Uterus (tissue), 4 donors: ENCODE results near the gene THSD4. TPM values are rescaled to one million over a fixed set of nuclear protein-coding genes. Genes with fewer than 3 reads are reported as not detected.
A peak's percentile ranks its signal among the peaks of the same experiment; 100 is the strongest.

Experiments used
- DNase-seq, 2 donors: peaks; one replicate each; pipeline ENCODE4 v3.0.0-alpha.2; 2019 to 2020
- H3K27ac ChIP-seq, 2 donors: fragments of 200-600 bp; sonication (generic); 1 replicate in 1 of 2; 2 replicates in 1 of 2; pipeline ENCODE4 v1.5.1; 2016 to 2018
- H3K27me3 ChIP-seq, 2 donors: fragments of 200-600 bp; sonication (generic); one replicate each; pipeline ENCODE4 v1.5.1; 2018 to 2019; ENCODE audit warnings: control low read depth in 1 of 2
- H3K36me3 ChIP-seq, 2 donors: fragments of 200-600 bp; sonication (generic); one replicate each; pipeline ENCODE4 v1.5.1; 2019; ENCODE audit warnings: control low read depth in 1 of 2
- H3K4me1 ChIP-seq, 2 donors: fragments of 200-600 bp; sonication (generic); one replicate each; pipeline ENCODE4 v1.5.1; 2018 to 2019; ENCODE audit warnings: control low read depth in 1 of 2
- H3K4me3 ChIP-seq, 2 donors: fragments of 200-600 bp; sonication (generic); 1 replicate in 1 of 2; 2 replicates in 1 of 2; pipeline ENCODE4 v1.5.1; 2018 to 2019; ENCODE audit warnings: mild to moderate bottlenecking in 1 of 2
- H3K9me3 ChIP-seq, 2 donors: fragments of 200-600 bp; sonication (generic); one replicate each; pipeline ENCODE4 v1.5.1; 2019; ENCODE audit warnings: control low read depth in 1 of 2
- POLR2A ChIP-seq, 2 donors: fragments of 450-650 bp; IDR thresholded peaks; one replicate each; pipeline ENCODE4 v1.6.1; 2016; ENCODE audit warnings: antibody characterized with exemption in 2 of 2, mild to moderate bottlenecking in 1 of 2, moderate library complexity in 1 of 2
- intact Hi-C: fragments of 100-400 bp; cut with DNase I; formaldehyde crosslinking; loops from one replicate; pipeline ENCODE4 v1.15.1; 2023; ENCODE audit warnings: low total_unique reads
- total RNA-seq, 4 donors: library from RNA; depleted of rRNA in 3 of 4; stranded (reverse); fragments of >200 nt in 3 of 4; gene quantifications; one replicate each; pipeline versions ENCODE4 v1.1.0 to v1.2.4, GENCODE V29; 2014 to 2023
- TF ChIP-seq, protein P1 (sequence below), 4 experiments: fragments of 200-600 bp in 2 of 4; fragments of 450-650 bp in 2 of 4; sonication (generic) in 2 of 4; IDR thresholded peaks; one replicate each; pipeline ENCODE4 v1.5.1; 2016 to 2019; ENCODE audit warnings: antibody characterized with exemption in 4 of 4, mild to moderate bottlenecking in 2 of 4, moderate library complexity in 1 of 4
- donor health status: DM: yes; HTN: yes; CAD: no.

Gene THSD4
- total RNA-seq, 4 donors from 2014 or later, result 7.1 to 144 (median 35.4) TPM

- no peak for DNase-seq
- no peaks in the 10 kb centered on the region for H3K36me3 ChIP-seq
- H3K27me3 ChIP-seq, result no peaks in the 10 kb centered on the region
- TF ChIP-seq POLR2A (IDR thresholded peaks at IDR 0.05), result no peak
- TF ChIP-seq, protein P1, sequence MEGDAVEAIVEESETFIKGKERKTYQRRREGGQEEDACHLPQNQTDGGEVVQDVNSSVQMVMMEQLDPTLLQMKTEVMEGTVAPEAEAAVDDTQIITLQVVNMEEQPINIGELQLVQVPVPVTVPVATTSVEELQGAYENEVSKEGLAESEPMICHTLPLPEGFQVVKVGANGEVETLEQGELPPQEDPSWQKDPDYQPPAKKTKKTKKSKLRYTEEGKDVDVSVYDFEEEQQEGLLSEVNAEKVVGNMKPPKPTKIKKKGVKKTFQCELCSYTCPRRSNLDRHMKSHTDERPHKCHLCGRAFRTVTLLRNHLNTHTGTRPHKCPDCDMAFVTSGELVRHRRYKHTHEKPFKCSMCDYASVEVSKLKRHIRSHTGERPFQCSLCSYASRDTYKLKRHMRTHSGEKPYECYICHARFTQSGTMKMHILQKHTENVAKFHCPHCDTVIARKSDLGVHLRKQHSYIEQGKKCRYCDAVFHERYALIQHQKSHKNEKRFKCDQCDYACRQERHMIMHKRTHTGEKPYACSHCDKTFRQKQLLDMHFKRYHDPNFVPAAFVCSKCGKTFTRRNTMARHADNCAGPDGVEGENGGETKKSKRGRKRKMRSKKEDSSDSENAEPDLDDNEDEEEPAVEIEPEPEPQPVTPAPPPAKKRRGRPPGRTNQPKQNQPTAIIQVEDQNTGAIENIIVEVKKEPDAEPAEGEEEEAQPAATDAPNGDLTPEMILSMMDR (IDR thresholded peaks at IDR 0.05), result no peak
- H3K27ac ChIP-seq, result no peak overlapping the region
- peaks cover 0 to under 1% of the 10 kb centered on the region in 2 donors for H3K4me1 ChIP-seq
- H3K9me3 ChIP-seq, result no peaks in the 10 kb centered on the region
- H3K4me3 ChIP-seq, result no peak overlapping the region
- intact Hi-C loops, result no loop called here
Observed at GRCh38 chr15:71699977-71700376, 584.7 kb downstream of the THSD4 start.

DNA sequence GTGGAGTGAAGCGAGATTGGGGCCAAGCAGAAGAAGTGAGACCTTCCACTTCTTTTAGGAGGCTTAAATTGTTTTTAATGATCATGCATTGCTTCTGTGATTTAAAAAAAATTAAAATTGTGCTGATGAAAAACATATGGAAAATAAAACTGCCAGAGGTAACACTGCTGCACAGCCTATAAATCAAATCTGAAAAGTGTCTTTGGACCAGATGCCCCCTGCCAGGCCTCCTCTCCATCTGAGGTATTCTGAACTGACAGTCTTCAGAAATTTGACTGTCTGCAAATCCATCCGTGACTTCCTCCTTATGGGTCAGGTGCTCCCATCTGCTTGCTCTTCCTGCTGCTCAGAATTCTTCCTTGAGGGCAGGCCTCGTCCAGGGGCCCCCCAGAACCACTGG lies 586.5 kb downstream of the THSD4 start:
- no peak for DNase-seq
- TF ChIP-seq, protein P1 (IDR thresholded peaks at IDR 0.05), result no peak
- TF ChIP-seq POLR2A (IDR thresholded peaks at IDR 0.05), result no peak
- intact Hi-C loops, result no loop called here

GRCh38 chr15:71702496-71702895 lies 587.2 kb downstream of the THSD4 start:
- peaks cover 14 to 17% of the 10 kb centered on the region in 2 donors for H3K4me1 ChIP-seq
- H3K27me3 ChIP-seq, result no peaks in the 10 kb centered on the region
- TF ChIP-seq, protein P1 (IDR thresholded peaks at IDR 0.05), result no peak
- no peak for TF ChIP-seq POLR2A (IDR thresholded peaks at IDR 0.05)
- no peak overlapping the region for H3K4me3 ChIP-seq
- intact Hi-C loops, result no loop called here
- DNase-seq, result no peak
- H3K27ac ChIP-seq, result no peak overlapping the region
- H3K36me3 ChIP-seq, result no peaks in the 10 kb centered on the region
- no peaks in the 10 kb centered on the region for H3K9me3 ChIP-seq

More for the DNA sequence above, 586.5 kb downstream of the THSD4 start:
- Histone ChIP-seq H3K36me3 (no peaks in the 10 kb centered on the region), H3K9me3 (no peaks in the 10 kb centered on the region), H3K4me3 (no peak overlapping the region), H3K4me1 (peaks cover 11 to 14% of the 10 kb centered on the region in 2 donors), H3K27ac (no peak overlapping the region), H3K27me3 (no peaks in the 10 kb centered on the region)

GRCh38 chr15:71705151-71705550 lies 589.9 kb downstream of the THSD4 start:
- peaks cover 20 to 25% of the 10 kb centered on the region in 2 donors for H3K4me1 ChIP-seq
- intact Hi-C loops, result no loop called here
- no peaks in the 10 kb centered on the region for H3K9me3 ChIP-seq
- no peaks in the 10 kb centered on the region for H3K36me3 ChIP-seq
- H3K4me3 ChIP-seq, result no peak overlapping the region
- H3K27me3 ChIP-seq, result no peaks in the 10 kb centered on the region
- DNase-seq, result no peak
- TF ChIP-seq, protein P1 (IDR thresholded peaks at IDR 0.05), result no peak
- TF ChIP-seq POLR2A (IDR thresholded peaks at IDR 0.05), result no peak
- peak overlapping the region; percentile 85 to 88 for H3K27ac ChIP-seq

DNA sequence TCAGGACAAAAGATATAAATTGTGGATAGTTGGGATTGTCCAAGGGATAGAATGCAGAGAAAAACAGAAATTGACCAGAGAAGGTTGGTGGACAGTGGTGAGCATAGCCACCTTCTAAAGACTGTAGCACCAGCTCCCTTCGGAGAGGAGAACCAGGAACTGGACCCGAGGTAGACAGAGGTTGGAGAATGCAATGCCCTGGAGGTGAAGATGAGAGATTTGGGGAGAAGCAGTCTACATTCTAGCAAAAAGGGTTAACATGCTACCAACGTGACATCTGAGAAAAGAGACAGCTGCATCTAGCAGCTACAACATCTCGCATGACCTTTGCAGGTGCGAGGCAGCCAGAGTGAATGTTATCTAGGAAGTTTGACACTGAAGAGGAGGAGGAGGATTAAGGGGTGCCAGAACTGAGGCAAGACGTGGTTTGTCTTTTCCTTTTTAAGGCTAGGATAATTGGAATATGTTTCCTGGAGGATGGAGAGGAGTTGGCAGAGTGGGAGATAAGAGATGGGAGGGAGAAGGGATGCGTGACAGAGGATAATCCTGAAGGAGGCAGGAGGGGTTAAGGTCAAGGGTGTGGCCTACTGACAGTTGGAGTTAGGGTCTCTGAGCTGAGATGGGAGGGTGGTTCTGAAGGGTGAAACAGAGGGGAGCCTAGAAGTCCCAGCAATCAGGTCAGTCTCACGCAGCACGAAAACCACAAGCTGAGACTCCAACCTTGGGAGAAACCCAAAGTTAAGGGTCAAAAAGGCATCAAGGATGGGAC lies 591.4 kb downstream of the THSD4 start:
- DNase-seq, result no peak
- H3K27me3 ChIP-seq, result no peaks in the 10 kb centered on the region
- H3K4me3 ChIP-seq, result no peak overlapping the region
- H3K27ac ChIP-seq, result peak overlapping the region; percentile 85 to 88
- H3K9me3 ChIP-seq, result no peaks in the 10 kb centered on the region
- H3K4me1 ChIP-seq, result peaks cover 20 to 31% of the 10 kb centered on the region in 2 donors
- no peak for TF ChIP-seq POLR2A (IDR thresholded peaks at IDR 0.05)
- TF ChIP-seq, protein P1 (IDR thresholded peaks at IDR 0.05), result no peak
- intact Hi-C loops, result no loop called here
- no peaks in the 10 kb centered on the region for H3K36me3 ChIP-seq
